GM19351 (cell line): Measurements from ENCODE around the gene ZCCHC12.

ENCODE experiments used
- ATAC-seq: cut with Tn5 transposase; IDR thresholded peaks from one replicate; pipeline ENCODE4 v1.9.1; 2021; ENCODE audit warnings: mild to moderate bottlenecking, moderate library complexity; ENCODE audit not compliant: unreplicated experiment

The ZCCHC12 gene

GRCh38 chrX:118865231-118865630, 41.6 kb downstream of the ZCCHC12 start:
- ATAC-seq = no peak

DNA sequence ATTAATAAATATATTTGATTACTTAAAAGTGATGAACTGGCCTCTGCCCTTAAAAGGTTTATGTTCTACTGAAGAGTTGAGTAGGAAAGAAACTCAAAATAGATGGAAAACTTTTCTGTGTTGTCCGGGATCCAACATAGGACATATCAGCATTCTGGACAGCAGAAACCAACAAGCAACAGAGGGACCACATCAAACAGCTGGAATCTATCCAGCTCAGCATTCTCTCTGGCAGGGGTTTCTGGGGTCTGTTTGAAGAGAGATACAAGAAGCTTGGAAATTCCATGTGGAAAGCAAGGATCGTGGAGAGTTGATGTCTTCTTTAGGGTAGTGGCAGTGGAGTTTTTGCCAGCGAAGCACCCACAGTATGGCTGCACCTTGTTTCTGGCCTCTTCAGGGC, 43.6 kb downstream of the ZCCHC12 start:
- ATAC-seq = no peak

DNA sequence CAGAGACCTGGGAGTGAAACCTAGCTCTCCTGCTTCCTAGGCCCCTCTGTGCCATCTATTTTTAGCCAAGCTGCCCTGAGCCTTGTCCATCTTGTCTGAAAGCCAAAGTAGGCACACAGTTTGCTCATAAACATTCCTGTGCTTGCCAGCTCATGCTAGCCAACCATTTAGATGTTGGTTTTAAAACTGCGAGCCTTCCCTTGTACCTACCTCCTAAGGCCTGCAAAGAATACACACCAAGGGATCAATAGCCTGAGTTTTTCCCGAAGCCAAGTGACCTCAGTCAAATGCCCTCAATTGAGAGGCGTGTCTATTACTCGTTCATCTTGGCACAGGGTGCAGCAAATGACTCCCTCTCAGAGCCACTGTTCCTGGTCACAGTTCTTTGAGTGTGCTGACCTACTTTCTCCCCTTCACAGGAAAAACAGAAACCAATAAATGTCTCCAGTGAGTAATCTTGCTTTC, 48.5 kb downstream of the ZCCHC12 start:
- no peak for ATAC-seq
